Ovary (tissue), 9 donors: Measurements from ENCODE around the gene CLMN. TPM values are rescaled to one million over a fixed set of nuclear protein-coding genes. Genes with fewer than 3 reads are reported as not detected.

Experiments used
- DNase-seq, 5 donors: peaks; one replicate each; pipeline ENCODE4 v3.0.0-alpha.2; 2019 to 2020
- H3K27ac ChIP-seq, 2 donors: fragments of 200-600 bp; one replicate each; pipeline versions ENCODE4 v1.5.1 to v1.8.0; 2019 to 2022
- H3K27me3 ChIP-seq: fragments of 200-600 bp; one replicate; pipeline ENCODE4 v1.8.0; 2022
- H3K36me3 ChIP-seq: fragments of 200-600 bp; sonication (generic); one replicate; pipeline ENCODE4 v1.5.1; 2019
- H3K4me1 ChIP-seq: one replicate; pipeline ENCODE4 v1.8.1; 2013; ENCODE audit warnings: mild to moderate bottlenecking, moderate library complexity; ENCODE audit not compliant: insufficient read depth
- H3K4me3 ChIP-seq: fragments of 200-600 bp; sonication (generic); one replicate; pipeline ENCODE4 v1.5.1; 2017
- H3K9me3 ChIP-seq, 2 donors: fragments of 200-600 bp in 1 of 2; sonication (generic) in 1 of 2; one replicate each; pipeline versions ENCODE4 v1.5.1 to v1.8.1; 2013 to 2019; ENCODE audit warnings: mild to moderate bottlenecking in 1 of 2, moderate library complexity in 1 of 2
- EP300 ChIP-seq: sonication (generic); formaldehyde crosslinking; IDR thresholded peaks from one replicate; pipeline ENCODE4 v1.6.1; 2017; ENCODE audit warnings: antibody characterized with exemption
- POLR2A ChIP-seq: fragments of 450-650 bp; IDR thresholded peaks from one replicate; pipeline ENCODE4 v1.6.1; 2017; ENCODE audit warnings: antibody characterized with exemption, mild to moderate bottlenecking, moderate library complexity
- WGBS, 3 donors: extraction: QIAGEN DNeasy Blood & Tissue Kit in 1 of 3; methylation state at CpG; one replicate each; pipeline versions ENCODE4 v1.1.5 to v1.1.7; 2013 to 2017; 5-methylcytosine and 5-hydroxymethylcytosine counted together
- intact Hi-C, 4 donors: fragments of 100-400 bp; cut with DNase I; formaldehyde crosslinking; loops; one replicate each; pipeline versions ENCODE4 v1.11.0 to v1.15.1; 2022 to 2023
- polyA plus RNA-seq, 2 donors: library from polyadenylated mRNA; stranded (reverse); fragments of 200-250 nt in 1 of 2; fragments of 350-450 nt in 1 of 2; fragmentation: Illumina TruSeq in 1 of 2; extraction: RNeasy Lipid Tissue Mini Kit (QIAGEN cat#74804) in 1 of 2; gene quantifications; one replicate each; pipeline ENCODE4 v1.2.3, GENCODE V29; 2013 to 2014
- total RNA-seq, 7 donors: library from RNA; depleted of rRNA in 2 of 7; stranded (reverse); fragments of >200 nt in 2 of 7; fragmentation: NEBNext Ultra II Directional in 3 of 7; extraction: Animal tissue kit (Norgen Biotek cat#: 25700) in 3 of 7; gene quantifications; one replicate each; pipeline versions ENCODE4 v1.1.0 to v1.2.4, GENCODE V29; 2016 to 2023
- TF ChIP-seq, protein P1 (sequence below), 3 donors: fragments of 450-650 bp in 2 of 3; fragments of 200-600 bp in 1 of 3; IDR thresholded peaks; one replicate each; pipeline versions ENCODE4 v1.5.1 to v1.8.0; 2016 to 2022; ENCODE audit warnings: antibody characterized with exemption in 3 of 3, mild to moderate bottlenecking in 1 of 3
- donor health status: DM: no; HTN: no; CAD: no; lungs with moderate emphysema.
- donor health status: DM: no; HTN: no; CAD: no.
- donor health status: Bipolar disorder and iron deficiency.
- donor health status: DM: yes; HTN: yes; CAD: no.
- donor health status: DM: no; HTN: no; CAD: no.
- donor health status: DM: yes; HTN: yes; CAD: no.

Gene CLMN
- total and polyA plus RNA-seq, 9 donors: 2.2 to 11.7 (median 6.5) TPM

DNA sequence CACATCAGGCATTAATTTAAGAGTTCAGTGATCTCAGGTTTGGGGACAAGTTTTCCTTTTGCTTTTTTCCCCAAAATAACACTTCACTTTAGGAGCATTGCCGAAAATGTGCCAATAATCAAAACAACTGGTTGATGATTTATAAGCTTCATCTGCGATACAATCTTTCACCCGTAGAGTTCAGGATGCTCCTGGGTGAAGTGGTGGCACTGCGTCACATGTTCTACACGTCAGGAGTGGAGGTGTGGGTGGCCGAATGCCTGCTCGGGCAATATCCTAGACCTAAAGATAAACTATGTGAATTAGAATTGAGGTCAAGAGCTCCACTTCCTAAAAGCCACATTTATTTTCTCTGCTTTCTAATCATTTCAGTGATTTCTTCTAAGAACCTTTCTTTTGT lies 91.5 kb downstream of the CLMN start:
- no peak for TF ChIP-seq EP300
- TF ChIP-seq, protein P1, sequence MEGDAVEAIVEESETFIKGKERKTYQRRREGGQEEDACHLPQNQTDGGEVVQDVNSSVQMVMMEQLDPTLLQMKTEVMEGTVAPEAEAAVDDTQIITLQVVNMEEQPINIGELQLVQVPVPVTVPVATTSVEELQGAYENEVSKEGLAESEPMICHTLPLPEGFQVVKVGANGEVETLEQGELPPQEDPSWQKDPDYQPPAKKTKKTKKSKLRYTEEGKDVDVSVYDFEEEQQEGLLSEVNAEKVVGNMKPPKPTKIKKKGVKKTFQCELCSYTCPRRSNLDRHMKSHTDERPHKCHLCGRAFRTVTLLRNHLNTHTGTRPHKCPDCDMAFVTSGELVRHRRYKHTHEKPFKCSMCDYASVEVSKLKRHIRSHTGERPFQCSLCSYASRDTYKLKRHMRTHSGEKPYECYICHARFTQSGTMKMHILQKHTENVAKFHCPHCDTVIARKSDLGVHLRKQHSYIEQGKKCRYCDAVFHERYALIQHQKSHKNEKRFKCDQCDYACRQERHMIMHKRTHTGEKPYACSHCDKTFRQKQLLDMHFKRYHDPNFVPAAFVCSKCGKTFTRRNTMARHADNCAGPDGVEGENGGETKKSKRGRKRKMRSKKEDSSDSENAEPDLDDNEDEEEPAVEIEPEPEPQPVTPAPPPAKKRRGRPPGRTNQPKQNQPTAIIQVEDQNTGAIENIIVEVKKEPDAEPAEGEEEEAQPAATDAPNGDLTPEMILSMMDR (IDR thresholded peaks at IDR 0.05): no peak
- TF ChIP-seq POLR2A: no peak
- intact Hi-C loops: no loop called here
- Histone ChIP-seq H3K27ac (no peak overlapping the region), H3K9me3 (no peaks in the 10 kb centered on the region), H3K4me1 (peaks cover 3% of the 10 kb centered on the region), H3K36me3 (no peaks in the 10 kb centered on the region), H3K27me3 (no peaks in the 10 kb centered on the region), H3K4me3 (no peak overlapping the region)
- DNase-seq: no peak
- 83 to 87% (median 86%) methylated on average over 7 of the region's 7 CpGs for WGBS, 3 donors

DNA sequence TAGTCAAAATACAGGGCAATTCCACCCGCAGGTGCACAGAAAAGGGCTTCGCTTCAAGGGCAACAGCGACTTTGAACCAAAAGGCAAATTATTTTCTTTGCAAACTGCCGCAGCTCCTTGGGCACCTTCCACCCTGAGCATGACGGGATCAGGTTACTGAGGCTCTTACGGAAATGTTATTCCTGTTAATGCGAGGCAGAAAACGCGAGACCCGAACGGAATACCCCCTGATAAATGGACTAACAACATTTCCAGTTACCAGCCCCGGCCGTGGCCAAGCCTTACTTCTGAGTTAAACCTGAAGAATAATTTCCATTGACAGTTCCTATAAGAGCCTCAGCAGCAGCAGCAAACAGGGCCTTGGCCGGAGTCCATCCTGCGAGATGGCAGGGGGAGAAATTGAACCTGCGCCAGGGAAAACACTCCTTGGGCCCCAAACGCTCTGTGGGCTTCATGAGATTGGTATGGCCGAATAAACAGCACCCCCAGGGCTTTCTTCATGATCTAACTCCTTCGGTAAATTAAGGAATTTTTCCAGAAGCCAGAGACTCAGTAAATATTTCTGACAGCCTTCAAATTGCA lies 92.3 kb downstream of the CLMN start:
- TF ChIP-seq, protein P1 (IDR thresholded peaks at IDR 0.05): no peak
- TF ChIP-seq EP300: no peak
- TF ChIP-seq POLR2A: no peak
- DNase-seq: peak in 2 of 5 donors; percentile 28 to 49
- H3K36me3 ChIP-seq: no peaks in the 10 kb centered on the region
- no peaks in the 10 kb centered on the region for H3K9me3 ChIP-seq
- no peak overlapping the region for H3K27ac ChIP-seq
- H3K4me1 ChIP-seq: peaks cover 3% of the 10 kb centered on the region
- H3K4me3 ChIP-seq: no peak overlapping the region
- 17 to 27% (median 24%) methylated on average over 19 of the region's 19 CpGs for WGBS, 3 donors
- intact Hi-C loops: no loop called here
- no peaks in the 10 kb centered on the region for H3K27me3 ChIP-seq

DNA sequence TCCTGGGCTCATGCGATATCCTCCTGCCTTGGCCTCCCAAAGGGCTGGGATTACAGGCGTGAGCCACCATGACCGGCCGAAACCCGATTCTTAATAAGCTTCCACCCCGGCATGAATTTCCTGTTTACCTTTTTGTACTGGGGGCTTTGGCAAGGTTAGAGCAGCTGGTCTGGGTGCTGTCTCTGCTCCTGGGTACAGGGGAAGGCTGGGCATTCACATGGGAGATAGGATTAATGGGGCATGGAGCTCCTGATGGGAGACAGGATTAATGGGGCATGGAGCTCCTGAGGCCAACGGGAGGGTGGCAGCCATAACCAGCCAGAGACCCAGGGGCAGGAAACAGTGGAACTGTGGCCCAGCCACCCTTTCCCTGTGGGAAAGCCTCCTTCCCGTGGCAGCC lies 92.9 kb downstream of the CLMN start:
- no peak for DNase-seq
- H3K36me3 ChIP-seq: no peaks in the 10 kb centered on the region
- no peak overlapping the region for H3K27ac ChIP-seq
- H3K4me3 ChIP-seq: no peak overlapping the region
- H3K27me3 ChIP-seq: no peaks in the 10 kb centered on the region
- TF ChIP-seq, protein P1 (IDR thresholded peaks at IDR 0.05): no peak
- TF ChIP-seq EP300: no peak
- no peak for TF ChIP-seq POLR2A
- 67 to 88% (median 67%) methylated on average over 8 of the region's 8 CpGs for WGBS, 3 donors
- intact Hi-C loops: no loop called here
- H3K4me1 ChIP-seq: peaks cover 3% of the 10 kb centered on the region
- no peaks in the 10 kb centered on the region for H3K9me3 ChIP-seq

DNA sequence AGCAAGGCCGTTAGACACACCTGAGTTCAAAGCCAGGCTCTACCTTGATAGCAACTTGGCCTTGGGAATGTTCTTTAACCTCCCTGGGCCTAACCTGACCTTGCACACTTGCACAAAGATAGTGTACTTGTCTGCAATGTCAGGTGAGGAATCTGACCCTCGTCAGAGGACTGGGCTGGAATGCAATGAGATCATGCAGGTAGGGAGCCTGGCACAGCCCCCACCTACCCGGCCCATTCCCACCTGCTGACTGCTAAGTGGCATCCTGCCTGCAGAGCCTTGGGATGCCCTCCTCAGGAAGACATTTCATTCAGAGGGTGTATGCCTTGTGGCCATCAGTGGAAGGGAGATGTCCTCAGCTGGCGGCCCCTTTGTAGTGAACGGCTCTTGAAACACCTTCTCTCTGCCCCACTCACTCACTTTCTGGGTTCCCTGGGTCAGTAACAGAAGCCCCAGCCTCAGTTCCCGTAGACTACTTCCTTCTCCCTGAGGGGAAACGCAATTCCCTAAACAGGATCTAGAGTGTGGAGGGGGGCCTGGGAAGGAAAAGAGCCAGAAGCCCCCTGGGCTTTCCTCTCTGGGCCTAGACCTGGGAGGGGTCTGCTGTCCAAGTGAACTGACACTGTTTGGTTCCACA lies 94.3 kb downstream of the CLMN start:
- intact Hi-C loops: no loop called here
- Histone ChIP-seq H3K36me3 (no peaks in the 10 kb centered on the region), H3K4me3 (no peak overlapping the region), H3K9me3 (no peaks in the 10 kb centered on the region), H3K27me3 (no peaks in the 10 kb centered on the region), H3K4me1 (peaks cover 3% of the 10 kb centered on the region), H3K27ac (no peak overlapping the region)
- DNase-seq: no peak
- TF ChIP-seq POLR2A (no peak), EP300 (no peak)
- WGBS, 3 donors: 85 to 92% (median 87%) methylated on average over 7 of the region's 7 CpGs

DNA sequence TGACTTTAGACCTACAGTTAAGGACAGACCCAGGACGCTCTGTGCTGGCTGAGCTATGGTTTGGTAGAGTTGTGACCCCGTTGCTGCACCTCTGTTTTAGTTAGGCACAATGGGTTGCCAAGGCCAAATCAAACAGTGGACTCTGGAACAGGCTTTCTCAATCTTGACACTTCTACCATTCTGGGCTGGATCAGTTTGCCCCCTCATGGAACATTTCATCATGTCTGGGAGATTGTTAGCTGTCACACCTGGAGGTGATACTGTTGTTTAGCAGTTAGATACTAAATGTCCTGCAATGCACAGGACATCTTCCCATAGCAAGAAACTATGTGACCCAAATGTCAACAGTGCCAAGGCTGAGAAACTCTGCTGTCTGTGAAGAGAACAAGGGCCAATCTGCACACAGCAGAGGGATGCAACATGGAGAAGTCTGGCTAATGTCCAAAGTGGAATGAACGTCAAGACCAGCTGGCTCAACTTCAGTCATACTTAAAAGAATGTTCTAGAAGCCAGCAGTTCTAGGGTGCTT lies 96.8 kb downstream of the CLMN start:
- no peaks in the 10 kb centered on the region for H3K36me3 ChIP-seq
- DNase-seq: no peak
- no peak overlapping the region for H3K4me3 ChIP-seq
- peaks cover 3% of the 10 kb centered on the region for H3K4me1 ChIP-seq
- WGBS, 3 donors: 65 to 68% (median 67%) methylated on average over 3 of the region's 3 CpGs
- intact Hi-C loops: no loop called here
- H3K9me3 ChIP-seq: no peaks in the 10 kb centered on the region
- H3K27me3 ChIP-seq: no peaks in the 10 kb centered on the region
- TF ChIP-seq, protein P1 (IDR thresholded peaks at IDR 0.05): no peak
- no peak for TF ChIP-seq EP300
- no peak for TF ChIP-seq POLR2A
- H3K27ac ChIP-seq: no peak overlapping the region
